Stimulated activated memory B cell treated with anti-CD40 and anti-IgM and Interleukin-4, amounts not matched to agents 10 μg/mL and 1 μg/mL and 100 μg/mL, for 72 hours (primary cell): ENCODE measurements around the gene MMP14.
"Not testable (repeated sequence)": the region's sequence is repeated elsewhere in the genome, so short reads cannot be mapped to it uniquely, and the experiment has no call there.

Experiments
- ATAC-seq: fragments of 150-1000 bp; cut with Tn5 transposase; 2 replicates; pipeline ENCODE4 v1.10.0; 2021
- H3K27ac Mint-ChIP-seq: one replicate; pipeline ENCODE4 v1.8.0; 2022; ENCODE audit warnings: mild to moderate bottlenecking, mixed read lengths
- H3K27me3 Mint-ChIP-seq: one replicate; pipeline ENCODE4 v1.8.0; 2022; ENCODE audit warnings: mixed read lengths
- H3K36me3 Mint-ChIP-seq: one replicate; pipeline ENCODE4 v1.8.0; 2022; ENCODE audit warnings: mixed read lengths
- H3K4me1 Mint-ChIP-seq: one replicate; pipeline ENCODE4 v1.8.0; 2022; ENCODE audit warnings: mixed read lengths
- H3K4me3 Mint-ChIP-seq: one replicate; pipeline ENCODE4 v1.8.0; 2022; ENCODE audit warnings: mild to moderate bottlenecking, moderate library complexity, mixed read lengths
- H3K9me3 Mint-ChIP-seq: one replicate; pipeline ENCODE4 v1.8.0; 2022; ENCODE audit warnings: mixed read lengths

Gene MMP14

GRCh38 chr14:22805235-22805634 lies 31.1 kb upstream of the MMP14 start:
- H3K27me3 Mint-ChIP-seq, H3K4me3 Mint-ChIP-seq, H3K9me3 Mint-ChIP-seq, ATAC-seq: not testable (repeated sequence)
- peak overlapping the region; percentile 79 for H3K27ac Mint-ChIP-seq
- H3K36me3 Mint-ChIP-seq: peaks cover 14% of the 10 kb centered on the region
- H3K4me1 Mint-ChIP-seq: peaks cover 70% of the 10 kb centered on the region

DNA sequence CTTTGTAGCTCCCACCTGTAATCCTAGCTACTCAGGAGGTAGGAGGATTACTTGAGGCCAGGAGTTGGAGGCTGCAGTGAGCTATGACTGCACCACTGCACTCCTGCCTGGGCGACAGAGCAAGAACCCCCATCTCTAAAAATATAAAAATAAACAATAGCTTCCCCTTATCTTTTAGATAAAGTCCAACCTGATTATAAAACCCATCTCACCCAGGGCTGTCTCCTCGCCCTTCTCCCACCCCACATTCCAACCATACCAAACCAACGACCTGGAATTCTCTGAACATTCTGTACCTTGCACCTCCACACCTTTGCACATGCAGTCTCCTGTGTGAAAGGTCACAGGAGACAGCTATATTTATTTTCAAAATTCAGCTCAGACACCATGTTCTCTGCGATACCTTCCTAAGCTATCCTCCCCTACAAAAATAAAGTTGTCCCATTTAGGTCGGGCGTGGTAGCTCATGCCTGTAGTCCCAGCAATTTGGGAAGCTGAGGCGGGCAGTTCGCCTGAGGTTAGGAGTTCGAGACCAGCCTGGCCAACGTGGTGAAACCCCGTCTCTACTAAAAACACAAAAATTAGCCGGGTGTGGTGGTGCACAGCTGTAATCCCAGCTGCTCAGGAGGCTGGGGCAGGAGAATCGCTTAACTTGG lies 28.8 kb upstream of the MMP14 start:
- Mint-ChIP-seq H3K27me3 (no peaks in the 10 kb centered on the region), H3K4me1 (peaks cover 63% of the 10 kb centered on the region), H3K27ac (peak overlapping the region; percentile 36), H3K36me3 (peaks cover 9% of the 10 kb centered on the region), H3K9me3 (no peaks in the 10 kb centered on the region), H3K4me3 (no peak overlapping the region)
- ATAC-seq: no peak

GRCh38 chr14:22808388-22809209 lies 27.8 kb upstream of the MMP14 start:
- Mint-ChIP-seq H3K9me3 (no peaks in the 10 kb centered on the region), H3K4me3 (no peak overlapping the region), H3K4me1 (peaks cover 63% of the 10 kb centered on the region), H3K27ac (peak overlapping the region; percentile 36), H3K27me3 (no peaks in the 10 kb centered on the region), H3K36me3 (peaks cover 6% of the 10 kb centered on the region)
- no peak for ATAC-seq

DNA sequence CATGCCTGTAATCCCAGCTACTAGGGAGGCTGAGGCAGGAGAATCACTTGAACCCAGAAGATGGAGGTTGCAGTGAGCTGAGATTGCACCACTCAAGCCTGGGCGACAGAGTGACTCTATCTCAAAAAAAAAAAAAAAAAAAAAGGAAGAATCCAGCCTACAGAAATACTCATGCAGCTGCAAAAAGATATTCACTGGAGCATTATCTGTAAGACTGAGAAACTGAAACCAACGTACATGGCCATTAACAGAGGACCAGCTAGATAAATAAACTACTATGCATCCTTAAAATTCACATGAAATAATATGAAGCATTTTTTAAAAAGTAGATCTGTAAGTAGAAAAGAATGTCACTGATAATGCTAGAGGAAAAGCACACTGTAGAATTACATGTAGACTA lies 24.7 kb upstream of the MMP14 start:
- no peak for ATAC-seq
- H3K27me3 Mint-ChIP-seq: no peaks in the 10 kb centered on the region
- H3K36me3 Mint-ChIP-seq: no peaks in the 10 kb centered on the region
- no peaks in the 10 kb centered on the region for H3K9me3 Mint-ChIP-seq
- H3K27ac Mint-ChIP-seq: peak overlapping the region; percentile 82
- peaks cover 62% of the 10 kb centered on the region for H3K4me1 Mint-ChIP-seq
- no peak overlapping the region for H3K4me3 Mint-ChIP-seq

- Mint-ChIP-seq H3K9me3 (no peaks in the 10 kb centered on the region), H3K27me3 (no peaks in the 10 kb centered on the region), H3K27ac (peak overlapping the region; percentile 82), H3K36me3 (no peaks in the 10 kb centered on the region), H3K4me3 (peak overlapping the region; percentile 67), H3K4me1 (peaks cover 54% of the 10 kb centered on the region)
- ATAC-seq: no peak
Observed at GRCh38 chr14:22812744-22813143, 23.6 kb upstream of the MMP14 start.

DNA sequence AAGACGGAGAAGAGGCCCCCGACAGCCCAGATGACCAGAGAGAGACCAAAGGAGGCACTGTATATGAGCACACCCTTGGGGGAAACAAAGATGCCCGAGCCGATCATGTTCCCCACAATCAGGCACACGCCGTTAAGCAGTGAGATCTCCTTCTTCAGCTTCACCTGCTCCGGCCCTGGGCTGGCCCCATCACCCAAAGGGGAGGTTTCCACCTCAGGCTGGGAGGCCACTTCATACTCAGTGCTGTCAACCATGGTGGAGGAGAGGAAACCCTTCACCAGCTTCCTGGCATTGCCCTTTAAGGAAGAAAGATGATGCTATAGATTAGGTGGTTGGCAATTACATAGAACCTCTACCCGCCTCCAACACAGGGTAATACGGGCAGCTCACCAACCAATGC lies 23.2 kb upstream of the MMP14 start:
- no peaks in the 10 kb centered on the region for H3K36me3 Mint-ChIP-seq
- H3K27me3 Mint-ChIP-seq: no peaks in the 10 kb centered on the region
- H3K27ac Mint-ChIP-seq: peak overlapping the region; percentile 82
- peaks cover 50% of the 10 kb centered on the region for H3K4me1 Mint-ChIP-seq
- ATAC-seq: peak; percentile 52
- no peaks in the 10 kb centered on the region for H3K9me3 Mint-ChIP-seq
- H3K4me3 Mint-ChIP-seq: peak overlapping the region; percentile 67

- peak overlapping the region; percentile 80 for H3K27ac Mint-ChIP-seq
- no peaks in the 10 kb centered on the region for H3K36me3 Mint-ChIP-seq
- H3K27me3 Mint-ChIP-seq: no peaks in the 10 kb centered on the region
- H3K4me1 Mint-ChIP-seq: peaks cover 51% of the 10 kb centered on the region
- no peak for ATAC-seq
- peak overlapping the region; percentile 62 for H3K4me3 Mint-ChIP-seq
- H3K9me3 Mint-ChIP-seq: no peaks in the 10 kb centered on the region
Observed at GRCh38 chr14:22814373-22814772, 22.0 kb upstream of the MMP14 start.

DNA sequence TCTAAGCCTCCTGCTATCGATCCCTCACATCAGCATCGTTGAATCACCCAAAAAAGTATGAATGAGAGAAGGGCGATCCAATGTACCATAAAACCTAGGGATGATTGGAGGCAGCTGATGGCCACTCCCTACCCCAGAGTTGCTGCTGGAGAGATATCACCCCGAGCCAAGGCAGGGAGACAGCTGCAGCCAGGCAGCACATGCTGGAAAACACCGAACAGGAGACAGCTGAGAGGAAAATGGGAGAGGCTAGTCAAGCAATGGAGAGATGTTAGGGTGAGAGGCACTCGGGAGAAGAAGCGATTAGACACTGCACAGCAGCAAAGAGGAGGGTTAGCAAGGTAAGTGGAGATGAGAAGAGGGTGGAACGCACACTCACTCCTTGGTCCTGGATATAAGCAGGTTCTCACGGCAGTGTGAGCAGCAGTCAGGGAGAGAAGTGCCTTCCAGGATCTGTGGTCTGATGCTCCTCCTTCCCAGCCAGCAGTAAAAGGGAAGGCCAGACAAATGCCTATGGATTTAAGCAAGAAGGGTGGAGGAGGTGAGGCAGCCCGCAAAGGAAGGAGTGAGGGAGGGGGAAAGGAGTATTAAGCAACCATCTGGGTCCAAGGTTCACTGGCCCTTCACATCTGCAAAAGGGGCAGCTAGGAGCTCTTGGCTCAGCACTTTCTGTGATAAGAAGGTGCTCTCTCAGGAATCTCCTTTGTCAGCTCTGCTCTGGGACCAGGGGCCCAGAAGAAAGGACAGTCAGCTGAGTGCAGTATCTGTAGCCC lies 21.3 kb upstream of the MMP14 start, which contains the start of gene SLC7A7:
Gene SLC7A7 (minus strand): TSS at position 495 of the 773 bp plus-strand sequence. CDS start 2,037 bp downstream, outside the sequence.
- peak within 1 kb of the TSS; percentile 80 for H3K27ac Mint-ChIP-seq
- H3K4me3 Mint-ChIP-seq: peak within 1 kb of the TSS; percentile 62
- no peaks in the 10 kb centered on the region for H3K9me3 Mint-ChIP-seq
- H3K4me1 Mint-ChIP-seq: peaks cover 58% of the 10 kb centered on the region
- H3K27me3 Mint-ChIP-seq: no peaks in the 10 kb centered on the region
- no peak for ATAC-seq
- H3K36me3 Mint-ChIP-seq: no peaks in the 10 kb centered on the region

DNA sequence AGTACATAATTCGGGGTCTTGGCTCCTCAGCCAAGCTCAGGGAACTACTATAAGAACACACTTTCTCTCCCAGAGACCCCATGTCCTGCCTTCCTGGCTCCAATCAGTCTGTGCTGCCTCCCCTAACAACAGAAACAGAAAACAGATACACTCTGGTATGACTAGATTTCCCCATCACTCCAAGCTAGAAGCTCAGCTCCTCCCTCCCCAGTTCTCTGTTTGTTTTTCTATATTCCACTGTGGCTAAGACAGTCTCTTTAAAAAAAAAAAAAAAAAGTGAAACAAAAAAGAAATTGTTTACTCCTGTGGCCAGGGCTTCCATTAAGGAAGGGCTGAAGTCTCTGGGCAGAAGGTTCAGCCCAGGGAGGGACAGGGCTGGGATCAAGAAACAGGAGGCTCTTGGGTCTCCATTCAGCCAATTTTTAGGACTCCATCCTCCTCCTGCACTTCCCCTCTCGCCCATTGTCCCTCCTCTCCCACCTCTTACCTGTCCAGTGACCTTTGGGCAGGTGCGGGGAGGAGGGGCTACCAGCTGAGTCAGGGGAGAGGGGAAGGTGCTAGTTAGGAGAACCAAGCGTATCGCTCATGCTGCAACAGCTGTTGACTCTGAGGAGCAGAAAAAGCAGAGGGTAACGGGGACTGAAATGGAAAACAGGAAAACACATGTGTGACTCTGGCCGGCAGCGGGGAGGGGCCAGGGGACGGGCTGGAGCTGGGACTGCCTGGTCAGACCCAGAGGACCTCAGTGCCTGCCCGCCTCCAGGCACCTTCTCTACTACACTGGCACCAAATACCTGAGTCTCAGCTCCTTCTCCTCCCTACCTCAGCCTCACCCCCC lies 17.0 kb upstream of the MMP14 start:
- H3K4me1 Mint-ChIP-seq: peaks cover 65% of the 10 kb centered on the region
- H3K27ac Mint-ChIP-seq: peak overlapping the region; percentile 78
- H3K4me3 Mint-ChIP-seq: peak overlapping the region; percentile 65

GRCh38 chr14:22820731-22821130 lies 15.7 kb upstream of the MMP14 start:
- Mint-ChIP-seq H3K36me3 (no peaks in the 10 kb centered on the region), H3K4me3 (no peak overlapping the region), H3K4me1 (peaks cover 60% of the 10 kb centered on the region), H3K27ac (peak overlapping the region; percentile 80), H3K9me3 (no peaks in the 10 kb centered on the region), H3K27me3 (no peaks in the 10 kb centered on the region)
- ATAC-seq: no peak

More for the DNA sequence above, 17.0 kb upstream of the MMP14 start:
- H3K36me3 Mint-ChIP-seq: no peaks in the 10 kb centered on the region
- H3K9me3 Mint-ChIP-seq: no peaks in the 10 kb centered on the region
- H3K27me3 Mint-ChIP-seq: no peaks in the 10 kb centered on the region
- ATAC-seq: peak; percentile 42

DNA sequence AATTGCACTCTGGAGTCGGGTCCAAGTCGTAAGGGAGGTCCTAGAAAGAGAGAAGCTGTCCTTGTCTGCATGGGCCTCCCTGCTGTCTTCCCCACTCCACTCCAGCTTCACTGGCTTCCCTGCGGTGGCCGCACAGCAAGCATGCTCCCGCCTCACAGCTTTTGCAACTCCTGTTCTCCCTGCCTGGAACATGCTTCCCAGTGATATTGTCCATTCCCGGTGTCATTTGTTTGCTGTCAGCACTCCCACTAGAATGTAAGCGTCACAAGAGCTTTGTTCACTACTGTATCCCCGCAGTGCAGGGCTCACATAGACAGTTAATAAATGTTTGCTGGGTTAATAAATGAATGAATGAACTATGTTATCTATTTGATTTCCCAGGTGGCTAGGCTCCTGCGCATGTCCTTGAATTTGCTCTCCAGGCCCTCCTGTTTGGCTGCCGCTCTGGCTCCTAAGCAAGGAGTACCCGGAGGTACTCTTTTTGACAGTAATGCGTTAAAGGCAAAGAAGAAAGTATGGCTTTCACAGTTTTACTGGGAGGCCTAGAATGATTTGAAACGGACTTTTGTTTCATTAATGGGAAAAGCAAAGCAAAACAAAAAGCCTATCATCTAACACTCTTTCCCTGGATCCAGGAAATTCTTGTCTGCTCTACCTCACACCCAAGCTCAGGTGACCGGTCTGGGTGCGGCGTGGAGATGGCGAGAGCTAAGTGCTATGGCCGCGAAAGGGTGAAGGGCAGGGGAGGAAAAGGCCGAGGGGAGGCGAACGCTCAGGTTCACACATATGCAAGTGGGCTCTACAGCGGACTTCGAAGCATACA lies 15.0 kb upstream of the MMP14 start:
- Mint-ChIP-seq H3K36me3 (no peaks in the 10 kb centered on the region), H3K9me3 (no peaks in the 10 kb centered on the region), H3K4me3 (peak overlapping the region; percentile 13), H3K4me1 (peaks cover 56% of the 10 kb centered on the region), H3K27ac (peak overlapping the region; percentile 80), H3K27me3 (no peaks in the 10 kb centered on the region)
- no peak for ATAC-seq

- Mint-ChIP-seq H3K4me3 (peak overlapping the region; percentile 76), H3K4me1 (peaks cover 56% of the 10 kb centered on the region), H3K36me3 (no peaks in the 10 kb centered on the region), H3K9me3 (no peaks in the 10 kb centered on the region), H3K27ac (peak overlapping the region; percentile 80), H3K27me3 (no peaks in the 10 kb centered on the region)
- ATAC-seq: peak; percentile 8
Observed at GRCh38 chr14:22822016-22822570, 14.3 kb upstream of the MMP14 start.

DNA sequence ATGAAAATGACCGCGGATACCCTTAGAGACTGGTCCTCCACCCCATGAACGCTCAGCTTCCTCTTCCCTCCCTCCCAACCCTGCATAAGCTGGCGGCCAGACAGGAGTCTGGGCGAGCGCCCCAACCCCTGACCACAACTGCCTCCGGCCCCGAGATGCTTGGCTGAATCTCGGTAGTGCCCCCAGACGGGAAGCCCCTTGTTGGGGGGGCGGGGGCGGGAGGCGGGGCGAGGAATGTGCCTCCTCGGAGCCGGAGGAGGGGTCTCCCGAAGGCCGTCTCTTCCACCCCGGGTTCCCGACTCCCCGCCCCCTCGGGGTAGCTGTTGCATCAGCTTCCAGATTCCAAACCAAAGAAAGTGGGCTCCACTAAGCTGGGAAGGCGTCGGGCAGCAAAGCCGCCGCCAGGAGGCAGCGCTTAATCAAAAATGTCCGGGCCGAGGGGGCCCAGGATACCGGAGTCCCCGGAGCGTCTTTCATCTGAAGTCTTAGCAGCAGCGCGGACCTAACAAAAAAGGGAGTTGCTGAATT lies 13.8 kb upstream of the MMP14 start:
- peak overlapping the region; percentile 80 for H3K27ac Mint-ChIP-seq
- peak overlapping the region; percentile 76 for H3K4me3 Mint-ChIP-seq
- no peaks in the 10 kb centered on the region for H3K27me3 Mint-ChIP-seq
- H3K36me3 Mint-ChIP-seq: no peaks in the 10 kb centered on the region
- no peaks in the 10 kb centered on the region for H3K9me3 Mint-ChIP-seq
- H3K4me1 Mint-ChIP-seq: peaks cover 56% of the 10 kb centered on the region
- peak; percentile 81 for ATAC-seq
